GM23248 (cell line): Measurements from ENCODE around the gene SLC35D2.

ENCODE experiments used
- EZH2 ChIP-seq: fragments of 200-600 bp; sonication (generic); IDR thresholded peaks from 2 replicates; pipeline ENCODE4 v1.6.1; 2018; ENCODE audit warnings: antibody characterized with exemption, mild to moderate bottlenecking; ENCODE audit not compliant: insufficient read depth, poor library complexity, severe bottlenecking
- EZH2phosphoT487 ChIP-seq: fragments of 200-600 bp; sonication (generic); IDR thresholded peaks from 2 replicates; pipeline ENCODE4 v1.6.1; 2018; ENCODE audit warnings: antibody characterized with exemption, moderate library complexity, mild to moderate bottlenecking, low read depth; ENCODE audit not compliant: insufficient read depth

GRCh38 chr9:96423322-96423984, 39.9 kb upstream of the SLC35D2 start:
- TF ChIP-seq EZH2phosphoT487 (no peak), EZH2 (no peak)
